ENCODE data around the gene EMCN.
A peak's percentile ranks its signal among the peaks of the same experiment; 100 is the strongest.

The EMCN gene
- total RNA-seq: 0 to 0.07 reads per million in 2 donors

- DNase-seq: no peak
Measured at GRCh38 chr4:100517864-100518341, at the start of gene EMCN. Gene EMCN, minus strand, starts transcription at chr4:100518022. Its CDS starts 108 bp downstream, at chr4:100517914.

DNA sequence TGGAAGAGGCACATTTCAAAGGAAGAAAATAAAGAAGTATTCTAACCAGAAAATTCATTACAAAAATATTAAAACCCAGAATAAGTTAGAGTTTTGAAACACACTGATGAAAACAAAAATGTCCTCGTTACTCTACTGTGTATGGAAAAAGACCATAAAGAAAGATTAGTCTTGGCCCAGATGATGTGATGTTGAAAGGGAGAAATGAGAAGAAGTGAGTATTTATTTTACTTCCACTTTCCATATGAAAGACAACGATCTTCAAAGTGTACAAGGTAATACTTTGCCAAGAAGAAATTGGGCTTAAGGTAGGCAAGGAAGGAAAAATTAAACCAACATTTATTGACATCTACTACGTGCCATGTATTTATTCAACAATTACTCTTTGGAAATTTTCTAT is 48.6 kb upstream of the EMCN start:
- peak in 1 of 5 experiments; percentile 31 for DNase-seq

- DNase-seq: no peak
Measured at GRCh38 chr4:100557306-100557705, 39.5 kb upstream of the EMCN start.

DNA sequence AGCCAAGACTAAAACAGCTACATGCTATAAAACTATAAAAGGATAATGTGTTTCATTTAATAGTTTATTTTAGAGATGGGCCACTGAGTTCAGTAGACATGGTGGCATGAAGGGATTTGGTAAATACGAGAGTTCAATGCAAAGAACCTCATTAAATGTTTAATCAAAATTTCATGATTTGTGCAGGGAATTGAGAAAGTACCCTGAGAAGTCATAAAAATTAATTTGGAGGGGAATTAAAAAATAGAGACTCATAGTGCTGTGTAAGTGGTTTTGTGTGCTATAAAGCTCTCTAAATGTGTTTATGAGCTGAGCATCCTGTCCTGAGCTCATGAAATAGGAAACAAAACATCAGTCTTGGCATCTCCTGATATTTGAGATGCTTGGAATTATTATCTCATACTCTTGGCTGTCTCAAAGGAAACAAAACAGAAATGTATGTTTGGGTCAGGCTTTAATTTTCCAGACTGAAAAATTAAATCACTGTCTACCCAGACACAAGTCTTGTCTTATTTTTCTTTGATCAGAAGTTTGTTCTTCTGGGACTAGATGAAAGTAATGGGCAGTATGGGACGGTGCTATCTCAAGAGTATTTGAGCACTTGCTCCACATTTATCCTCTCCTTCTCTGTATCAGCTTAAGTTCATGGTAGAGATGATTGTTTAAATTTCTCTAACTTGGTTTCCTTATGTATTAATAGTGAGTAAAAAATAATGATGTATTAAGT is 38.0 kb upstream of the EMCN start:
- no peak for DNase-seq

DNA sequence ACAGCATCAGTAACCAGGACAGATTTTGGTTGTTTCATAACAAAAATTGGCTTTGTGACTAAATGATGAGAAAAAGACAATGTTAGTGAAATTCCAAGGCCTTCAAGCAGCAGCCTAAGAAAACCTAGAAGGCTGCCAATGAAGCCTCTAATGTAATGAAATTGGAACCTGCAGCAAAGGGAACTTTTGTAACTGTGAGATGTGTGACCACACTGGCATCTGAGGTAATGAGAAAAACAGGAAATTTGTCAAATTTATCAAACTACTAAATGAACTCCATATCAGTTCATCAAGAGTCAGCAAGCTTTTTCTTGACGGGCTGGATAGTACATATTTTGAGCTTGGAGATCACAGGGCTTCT is 30.4 kb upstream of the EMCN start:
- peak in 1 of 5 experiments; percentile 32 for DNase-seq

DNA sequence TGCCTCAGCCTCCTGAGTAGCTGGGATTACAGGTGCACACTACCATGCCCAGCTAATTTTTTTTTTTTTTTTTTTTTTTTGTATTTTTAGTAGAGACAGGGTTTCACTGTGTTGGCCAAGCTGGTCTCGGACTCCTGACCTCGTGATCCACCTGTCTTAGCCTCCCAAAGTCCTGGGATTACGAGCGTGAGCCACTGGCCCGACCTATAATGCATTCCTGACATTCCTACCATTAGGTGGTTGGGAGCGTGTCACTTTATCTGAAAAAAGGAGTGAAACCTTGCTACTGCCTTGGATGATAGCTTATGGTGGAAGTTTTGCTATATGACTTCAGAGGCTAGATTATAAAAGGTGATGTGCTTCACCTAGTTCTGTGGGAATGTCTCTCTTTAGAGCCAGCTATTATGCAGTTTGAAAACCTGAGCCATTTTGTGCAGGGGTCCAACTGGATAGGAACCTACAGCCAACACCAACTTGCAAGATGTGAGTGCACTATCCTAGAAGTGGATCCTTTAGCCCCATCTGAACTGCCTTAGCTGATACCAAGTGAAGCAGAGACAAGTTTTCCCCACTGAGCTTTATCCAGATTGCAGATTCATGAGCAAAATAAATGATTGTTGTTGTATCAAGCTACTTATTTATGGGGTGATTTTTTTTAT is 29.8 kb upstream of the EMCN start:
- no peak for DNase-seq

- DNase-seq: no peak
Measured at GRCh38 chr4:100545427-100545826, 27.6 kb upstream of the EMCN start.

GRCh38 chr4:100540131-100540530 is 22.3 kb upstream of the EMCN start:
- no peak for DNase-seq

GRCh38 chr4:100539706-100540105 is 21.9 kb upstream of the EMCN start:
- DNase-seq: peak in 1 of 5 experiments; percentile 68

DNA sequence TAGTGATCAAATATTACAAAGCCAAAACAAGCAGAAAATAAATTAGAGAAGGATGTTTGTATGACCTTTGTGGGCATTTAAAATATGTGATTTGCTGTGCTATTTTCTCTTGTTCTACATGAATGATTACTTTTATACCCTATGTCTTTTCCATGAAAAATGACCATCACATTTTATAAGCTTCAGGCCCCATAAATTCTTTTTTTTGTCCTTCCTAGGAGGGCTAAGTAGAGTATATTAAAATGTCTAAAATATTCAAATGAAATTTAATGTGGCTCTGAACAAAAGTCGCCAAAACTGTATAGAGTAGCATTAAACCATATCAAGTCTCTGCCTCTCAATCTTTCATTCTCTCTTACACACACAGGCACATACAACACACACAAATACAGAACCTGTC is 15.9 kb upstream of the EMCN start:
- DNase-seq: no peak

DNA sequence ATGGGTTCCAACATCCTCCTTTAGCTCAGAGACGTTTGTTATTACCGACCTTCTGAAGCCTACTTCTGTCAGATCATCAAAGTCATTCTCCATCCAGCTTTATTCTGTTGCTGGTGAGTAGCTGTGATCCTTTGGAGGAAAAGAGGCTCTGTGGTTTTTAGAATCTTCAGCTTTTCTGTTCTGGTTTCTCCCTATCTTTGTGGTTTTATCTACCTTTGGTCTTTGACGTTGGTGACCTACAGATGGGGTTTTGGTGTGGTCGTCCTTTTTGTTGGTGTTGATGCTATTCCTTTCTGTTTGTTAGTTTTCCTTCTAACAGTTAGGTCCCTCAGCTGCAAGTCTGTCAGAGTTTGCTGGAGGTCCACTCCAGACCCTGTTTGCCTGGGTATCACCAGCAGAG is 12.3 kb upstream of the EMCN start:
- DNase-seq: peak in 1 of 5 experiments; percentile 3

- DNase-seq: no peak
Measured at GRCh38 chr4:100525686-100526085, 7.9 kb upstream of the EMCN start.

GRCh38 chr4:100519205-100519604 is 1.4 kb upstream of the EMCN start:
- no peak for DNase-seq

DNA sequence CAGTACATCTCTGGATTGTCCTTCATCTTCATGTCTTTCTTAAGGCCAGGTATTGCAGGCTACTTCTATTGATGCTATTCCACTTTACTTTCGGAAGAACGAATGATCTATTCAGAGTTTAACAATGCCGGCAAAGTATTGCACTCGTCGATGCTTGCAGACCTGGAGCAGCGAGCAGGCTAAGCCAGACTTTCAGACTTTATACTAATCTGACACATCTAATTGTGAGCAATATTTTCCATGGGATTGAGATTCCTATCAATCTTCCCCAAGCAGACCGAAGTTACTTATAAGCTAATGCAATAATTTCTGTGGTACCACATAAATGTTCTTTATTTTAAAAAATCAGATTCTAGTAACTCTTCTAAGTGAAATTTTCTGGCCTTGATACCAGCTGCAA is 1.6 kb downstream of the EMCN start:
- DNase-seq: no peak

- no peak for DNase-seq
Measured at GRCh38 chr4:100511896-100512295, 5.9 kb downstream of the EMCN start.

DNA sequence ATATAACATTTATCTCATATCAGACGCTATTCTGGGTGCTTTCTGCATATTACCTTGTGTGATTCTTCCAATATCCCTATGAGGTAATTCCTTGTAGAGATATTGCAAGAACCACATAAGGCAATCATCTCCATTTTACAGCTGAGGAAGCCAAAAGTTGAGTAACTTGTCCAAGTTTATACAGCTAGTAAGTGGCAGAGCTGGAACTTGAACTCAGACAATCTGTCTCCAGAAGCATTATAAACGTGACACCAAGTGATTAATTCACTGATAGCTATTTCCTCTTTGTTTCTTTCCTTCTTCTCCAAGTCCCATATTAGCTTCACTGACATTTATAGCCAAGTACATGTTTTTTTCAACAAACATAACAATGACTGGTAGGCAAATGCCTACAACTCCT is 7.3 kb downstream of the EMCN start:
- no peak for DNase-seq

- no peak for DNase-seq
Measured at GRCh38 chr4:100509386-100509785, 8.4 kb downstream of the EMCN start.

DNA sequence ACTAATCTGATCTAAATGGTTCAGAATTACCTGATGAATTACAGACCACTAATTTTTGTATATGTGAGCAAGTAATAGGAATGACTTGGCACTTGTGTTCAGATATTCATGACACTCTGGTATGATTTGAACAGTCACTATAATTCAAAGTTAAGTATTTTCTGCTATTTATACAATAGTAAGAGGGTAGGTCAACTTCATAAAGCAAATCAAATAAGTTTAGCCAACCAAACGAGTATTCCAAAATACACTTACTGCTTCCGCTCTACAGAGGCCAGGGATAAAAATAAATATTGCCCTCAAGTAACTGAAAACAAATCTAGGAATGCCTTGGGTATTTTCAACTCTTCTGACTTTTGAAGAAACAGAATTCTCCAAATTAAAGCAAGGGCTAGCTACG is 9.1 kb downstream of the EMCN start:
- no peak for DNase-seq

DNA sequence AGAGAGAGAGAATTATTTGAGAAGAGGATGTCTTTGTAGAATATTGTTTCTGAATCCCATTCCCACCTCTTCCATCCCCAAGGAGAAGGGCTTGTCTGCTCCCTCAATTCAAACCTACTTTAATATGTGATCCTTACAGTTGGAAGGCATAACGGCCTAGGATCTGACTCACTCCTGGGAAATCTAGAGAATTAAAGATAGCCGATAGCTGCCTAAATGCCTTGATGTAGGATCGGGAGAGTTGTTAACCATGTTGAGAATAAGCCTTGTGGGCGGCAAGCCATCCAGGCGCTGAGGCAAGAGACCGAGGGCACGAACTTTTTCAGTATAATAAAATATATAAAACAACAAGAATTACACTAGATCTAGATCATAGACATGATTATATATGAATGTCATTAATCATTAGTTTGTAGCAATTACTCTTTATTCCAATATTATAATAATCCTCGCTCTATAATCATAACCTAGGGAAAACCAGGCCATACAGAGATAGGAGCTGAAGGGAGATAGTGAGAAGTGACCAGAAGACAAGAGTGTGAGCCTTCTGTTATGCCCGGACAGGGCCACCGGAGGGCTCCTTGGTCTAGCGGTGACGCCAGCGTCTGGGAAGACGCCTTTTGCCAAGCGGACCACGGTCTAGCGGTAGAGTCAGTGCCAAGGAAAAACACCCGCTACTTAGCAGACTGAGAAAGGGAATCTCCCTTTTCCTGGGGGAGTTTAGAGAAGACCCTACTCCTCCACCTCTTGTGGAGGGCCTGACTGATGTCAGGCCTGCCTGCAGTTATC is 13.5 kb downstream of the EMCN start:
- no peak for DNase-seq

GRCh38 chr4:100497791-100498190 is 20.0 kb downstream of the EMCN start:
- DNase-seq: no peak

DNA sequence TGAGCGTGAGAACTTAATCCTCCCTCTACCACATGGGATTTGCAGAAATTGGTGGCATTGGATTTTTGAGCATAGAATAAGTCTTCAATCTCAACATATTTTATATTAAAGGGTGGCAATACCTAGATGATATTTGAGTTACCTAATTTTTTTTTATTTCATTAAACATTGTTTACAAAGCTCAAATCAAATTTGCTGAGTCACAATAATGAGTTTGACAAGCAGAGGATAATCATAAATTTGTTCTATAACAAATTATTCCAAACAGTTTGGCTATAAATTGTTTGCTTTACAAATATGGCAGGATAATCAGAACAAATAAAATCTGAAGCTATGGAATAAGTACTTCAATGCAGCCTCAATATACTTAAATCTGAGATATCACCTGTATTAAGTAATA is 22.7 kb downstream of the EMCN start:
- no peak for DNase-seq

- no peak for DNase-seq
Measured at GRCh38 chr4:100494166-100494565, 23.7 kb downstream of the EMCN start.

GRCh38 chr4:100493756-100494155 is 24.1 kb downstream of the EMCN start:
- DNase-seq: no peak

- DNase-seq: no peak
Measured at GRCh38 chr4:100492129-100492528, 25.7 kb downstream of the EMCN start.

Data from T-helper 2 cell (primary cell).